Measurements from ENCODE around the gene ELAPOR1.

ELAPOR1 gene

DNA sequence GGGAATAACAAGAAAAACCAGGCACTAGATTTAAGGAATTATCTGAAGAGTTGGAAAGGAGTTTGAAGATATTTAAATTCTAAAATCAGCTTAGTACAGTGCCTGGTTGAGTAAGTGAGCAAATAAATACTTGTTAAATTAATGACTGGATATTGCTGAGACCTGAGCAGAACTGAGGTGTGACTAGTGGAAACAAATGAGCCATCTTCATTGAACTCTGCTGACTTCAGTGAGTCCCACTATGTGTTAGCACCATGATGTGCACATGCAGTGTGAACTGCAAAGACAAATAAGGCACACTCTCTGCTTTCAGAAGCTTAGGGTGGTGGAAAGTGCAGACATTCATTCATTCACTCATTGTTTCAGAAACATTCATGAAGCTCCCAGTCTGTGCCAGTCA is 48.7 kb downstream of the ELAPOR1 start:
- H3K9me3 ChIP-seq (ENCODE audit: control insufficient read depth, low read depth, low read length) = no peaks in the 10 kb centered on the region
- no peaks in the 10 kb centered on the region for H3K27me3 ChIP-seq (ENCODE audit: control insufficient read depth, insufficient read depth, low read length)
- H3K27ac ChIP-seq (ENCODE audit: low read length) = no peak overlapping the region
- no peak overlapping the region for H3K9ac ChIP-seq (ENCODE audit: low read length)
- H3K4me1 ChIP-seq (ENCODE audit: control insufficient read depth, low read depth, low read length) = no peaks in the 10 kb centered on the region
- no peaks in the 10 kb centered on the region for H3K36me3 ChIP-seq (ENCODE audit: control insufficient read depth, low read depth, low read length)
- no peak overlapping the region for H3K4me3 ChIP-seq (ENCODE audit: low read length)

DNA sequence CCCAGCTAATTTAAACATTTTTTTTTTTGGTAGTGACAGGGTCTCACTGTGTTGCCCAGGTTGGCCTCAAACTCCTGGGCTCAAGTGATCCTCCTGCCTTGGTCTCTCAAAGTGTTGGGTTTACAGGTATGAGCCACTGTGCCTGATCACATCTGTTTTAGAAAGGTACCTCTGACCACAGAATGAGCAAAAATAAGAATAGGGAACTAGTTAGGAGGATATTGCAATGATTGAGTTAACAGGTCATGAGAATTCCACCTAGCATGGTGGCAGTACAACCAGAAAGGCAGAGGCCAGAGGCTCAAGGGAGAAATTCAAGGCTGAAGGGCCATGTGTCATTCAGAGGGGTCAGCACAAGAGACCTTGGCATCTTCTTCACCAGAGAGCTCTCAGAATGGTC is 49.6 kb downstream of the ELAPOR1 start:
- Histone ChIP-seq H3K27ac (ENCODE audit: low read length) (no peak overlapping the region), H3K4me3 (ENCODE audit: low read length) (no peak overlapping the region), H3K9ac (ENCODE audit: low read length) (no peak overlapping the region), H3K9me3 (ENCODE audit: control insufficient read depth, low read depth, low read length) (no peaks in the 10 kb centered on the region), H3K27me3 (ENCODE audit: control insufficient read depth, insufficient read depth, low read length) (no peaks in the 10 kb centered on the region), H3K36me3 (ENCODE audit: control insufficient read depth, low read depth, low read length) (no peaks in the 10 kb centered on the region), H3K4me1 (ENCODE audit: control insufficient read depth, low read depth, low read length) (no peaks in the 10 kb centered on the region)

Data from iPS-18a (cell line).